NCI-H774 (cell line): Measurements from ENCODE around the gene CPSF4.
"Not testable (repeated sequence)": the region's sequence is repeated elsewhere in the genome, so short reads cannot be mapped to it uniquely, and the experiment has no call there.

ENCODE experiments used
- DNase-seq: peaks from one replicate; lab custom pipeline; 2025; lab: John Stamatoyannopoulos, UW

CPSF4 gene

GRCh38 chr7:99408379-99409191 lies 30.2 kb upstream of the CPSF4 start, which contains the start of the genes BUD31 and PDAP1:
Gene BUD31 (plus strand): TSS chr7:99408969. CDS start chr7:99411093, 2,124 bp downstream.
Gene PDAP1 (minus strand): TSS chr7:99408597. CDS start chr7:99408548, 49 bp downstream.
- DNase-seq, result peak; percentile 92

- DNase-seq, result no peak
Measured at GRCh38 chr7:99409192-99409572, 29.6 kb upstream of the CPSF4 start.

- no peak for DNase-seq
Measured at GRCh38 chr7:99409806-99410205, 28.9 kb upstream of the CPSF4 start.

GRCh38 chr7:99410635-99411034 lies 28.1 kb upstream of the CPSF4 start:
- DNase-seq, result no peak

GRCh38 chr7:99415513-99416127 lies 23.1 kb upstream of the CPSF4 start:
- DNase-seq, result not testable (repeated sequence)

- DNase-seq, result no peak
Measured at GRCh38 chr7:99418260-99418659, 20.5 kb upstream of the CPSF4 start.

- DNase-seq, result no peak
Measured at GRCh38 chr7:99419323-99420021, 19.3 kb upstream of the CPSF4 start.

- no peak for DNase-seq
Measured at GRCh38 chr7:99420213-99420612, 18.5 kb upstream of the CPSF4 start.

- no peak for DNase-seq
Measured at GRCh38 chr7:99420986-99421385, 17.8 kb upstream of the CPSF4 start.

- DNase-seq, result peak; percentile 37
Measured at GRCh38 chr7:99422186-99422585, 16.6 kb upstream of the CPSF4 start.

- DNase-seq, result peak; percentile 61
Measured at GRCh38 chr7:99422625-99423024, 16.1 kb upstream of the CPSF4 start.

- DNase-seq, result no peak
Measured at GRCh38 chr7:99424932-99425730, 13.6 kb upstream of the CPSF4 start.

- no peak for DNase-seq
Measured at GRCh38 chr7:99428972-99429566, 9.7 kb upstream of the CPSF4 start.

- no peak for DNase-seq
Measured at GRCh38 chr7:99429756-99430155, 9.0 kb upstream of the CPSF4 start.

- DNase-seq, result not testable (repeated sequence)
Measured at GRCh38 chr7:99431756-99432540, 6.8 kb upstream of the CPSF4 start.

- DNase-seq, result no peak
Measured at GRCh38 chr7:99433158-99433557, 5.6 kb upstream of the CPSF4 start.

GRCh38 chr7:99437946-99438572 lies 684 bp upstream of the CPSF4 start:
- no peak for DNase-seq

- no peak for DNase-seq
Measured at GRCh38 chr7:99440195-99440594, 1.5 kb downstream of the CPSF4 start.

- no peak for DNase-seq
Measured at GRCh38 chr7:99446096-99446495, 7.4 kb downstream of the CPSF4 start.

GRCh38 chr7:99447943-99448342 lies 9.2 kb downstream of the CPSF4 start:
- no peak for DNase-seq
